H1 (cell line): ENCODE measurements around the gene PAK5.

Experiments used
- ASH2L ChIP-seq: fragments of 200-600, 300-600 bp; sonication (generic); IDR thresholded peaks from one replicate; pipeline ENCODE4 v1.7.1; 2017; ENCODE audit warnings: low read length
- EZH2 ChIP-seq: fragments of 200-600 bp; sonication (generic); IDR thresholded peaks from 2 replicates; pipeline ENCODE4 v1.7.1; 2012; ENCODE audit warnings: low read depth, mild to moderate bottlenecking, moderate library complexity, low read length, inconsistent platforms; ENCODE audit not compliant: severe bottlenecking
- MAFK ChIP-seq: IDR thresholded peaks from 2 replicates; pipeline ENCODE4 v1.6.1; 2012; ENCODE audit warnings: low read depth, mild to moderate bottlenecking, improper control_type of control experiment, low read length
- POLR2A ChIP-seq, 2 experiments: IDR thresholded peaks; 1 replicate in 1 of 2; 2 replicates in 1 of 2; pipeline ENCODE4 v1.6.1; 2011; ENCODE audit warnings: low read depth in 2 of 2, low read length in 2 of 2, mild to moderate bottlenecking in 2 of 2; ENCODE audit errors: control extremely low read depth in 1 of 2
- RFX5 ChIP-seq: IDR thresholded peaks from 2 replicates; pipeline ENCODE4 v1.6.1; 2011; ENCODE audit warnings: low read depth, low read length, improper control_type of control experiment, borderline replicate concordance
- TEAD4 ChIP-seq: IDR thresholded peaks from 2 replicates; pipeline ENCODE4 v1.6.1; 2012; ENCODE audit warnings: low read depth, low read length, inconsistent platforms, mixed read lengths
- YY1 ChIP-seq: IDR thresholded peaks from 2 replicates; pipeline ENCODE4 v1.6.1; 2011; ENCODE audit warnings: low read depth, mild to moderate bottlenecking, low read length
- TF ChIP-seq, protein P1 (sequence below), 3 experiments: IDR thresholded peaks; 1 replicate in 2 of 3; 2 replicates in 1 of 3; pipeline versions ENCODE4 v1.5.1 to v1.6.1; 2011; ENCODE audit warnings: low read length in 3 of 3, mild to moderate bottlenecking in 3 of 3, inconsistent platforms in 2 of 3, low read depth in 1 of 3, moderate library complexity in 1 of 3; ENCODE audit not compliant: insufficient read depth in 1 of 3; ENCODE audit errors: control extremely low read depth in 1 of 3
- TF ChIP-seq, protein P2 (sequence below): IDR thresholded peaks from 2 replicates; pipeline ENCODE4 v1.6.1; 2012; ENCODE audit warnings: inconsistent platforms

DNA sequence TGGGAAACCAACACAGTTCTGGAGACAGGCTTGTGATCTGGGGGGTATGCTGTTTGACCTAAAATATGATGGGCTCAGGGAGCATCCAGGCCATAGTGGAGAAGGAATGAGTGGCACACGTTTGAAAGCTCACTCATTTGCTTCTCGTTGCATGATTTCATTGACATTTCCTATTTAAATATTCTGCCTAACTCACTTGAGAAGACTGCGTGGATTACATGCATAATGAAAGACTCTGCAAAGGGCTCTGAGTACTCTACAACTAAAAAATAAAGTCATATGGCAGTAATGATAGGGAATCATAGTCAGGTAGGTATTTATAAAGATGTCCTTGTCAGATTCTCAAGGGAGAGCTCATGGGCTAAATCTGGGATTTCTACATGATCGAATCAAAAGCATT, 206.6 kb downstream of the PAK5 start:
- no peak for TF ChIP-seq POLR2A (IDR thresholded peaks at IDR 0.05; ENCODE audit: control extremely low read depth in 1 of 2, low read depth in 2 of 2, low read length in 2 of 2)
- TF ChIP-seq, protein P1, sequence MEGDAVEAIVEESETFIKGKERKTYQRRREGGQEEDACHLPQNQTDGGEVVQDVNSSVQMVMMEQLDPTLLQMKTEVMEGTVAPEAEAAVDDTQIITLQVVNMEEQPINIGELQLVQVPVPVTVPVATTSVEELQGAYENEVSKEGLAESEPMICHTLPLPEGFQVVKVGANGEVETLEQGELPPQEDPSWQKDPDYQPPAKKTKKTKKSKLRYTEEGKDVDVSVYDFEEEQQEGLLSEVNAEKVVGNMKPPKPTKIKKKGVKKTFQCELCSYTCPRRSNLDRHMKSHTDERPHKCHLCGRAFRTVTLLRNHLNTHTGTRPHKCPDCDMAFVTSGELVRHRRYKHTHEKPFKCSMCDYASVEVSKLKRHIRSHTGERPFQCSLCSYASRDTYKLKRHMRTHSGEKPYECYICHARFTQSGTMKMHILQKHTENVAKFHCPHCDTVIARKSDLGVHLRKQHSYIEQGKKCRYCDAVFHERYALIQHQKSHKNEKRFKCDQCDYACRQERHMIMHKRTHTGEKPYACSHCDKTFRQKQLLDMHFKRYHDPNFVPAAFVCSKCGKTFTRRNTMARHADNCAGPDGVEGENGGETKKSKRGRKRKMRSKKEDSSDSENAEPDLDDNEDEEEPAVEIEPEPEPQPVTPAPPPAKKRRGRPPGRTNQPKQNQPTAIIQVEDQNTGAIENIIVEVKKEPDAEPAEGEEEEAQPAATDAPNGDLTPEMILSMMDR (IDR thresholded peaks at IDR 0.05; ENCODE audit: control extremely low read depth in 1 of 3, insufficient read depth in 1 of 3, low read depth in 1 of 3, low read length in 3 of 3) = no peak
- TF ChIP-seq RFX5 = no peak
- TF ChIP-seq EZH2 = no peak
- TF ChIP-seq, protein P2, sequence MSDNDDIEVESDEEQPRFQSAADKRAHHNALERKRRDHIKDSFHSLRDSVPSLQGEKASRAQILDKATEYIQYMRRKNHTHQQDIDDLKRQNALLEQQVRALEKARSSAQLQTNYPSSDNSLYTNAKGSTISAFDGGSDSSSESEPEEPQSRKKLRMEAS = no peak
- no peak for TF ChIP-seq ASH2L
- no peak for TF ChIP-seq MAFK
- no peak for TF ChIP-seq TEAD4
- TF ChIP-seq YY1 = no peak
